A549 (cell line): ENCODE results near the gene DTX3L.

Source experiments
- CTCF ChIP-seq: fragments of >200 bp; sonication (Bioruptor Twin); formaldehyde crosslinking; IDR thresholded peaks from 3 replicates; pipeline ENCODE4 v1.5.1; 2016
- EP300 ChIP-seq, 2 experiments: fragments of >200 bp; sonication (Bioruptor Twin); formaldehyde crosslinking; IDR thresholded peaks; 2 replicates in 1 of 2; 3 replicates in 1 of 2; pipeline ENCODE4 v1.6.1; 2016 to 2017
- HDAC2 ChIP-seq: fragments of 200-600 bp; sonication (generic); IDR thresholded peaks from 2 replicates; pipeline ENCODE4 v1.6.1; 2016
- HMGXB4 ChIP-seq: fragments of 250-450 bp; sonication (Bioruptor Pico); IDR thresholded peaks from 2 replicates; pipeline ENCODE4 v1.5.0; 2021; ENCODE audit warnings: mild to moderate bottlenecking, moderate library complexity, borderline replicate concordance
- NFE2L2 ChIP-seq: fragments of 150-350 bp; conservative IDR thresholded peaks from 2 replicates; pipeline ENCODE4 v1.6.1; 2014; ENCODE audit warnings: low read length
- POLR2A ChIP-seq: IDR thresholded peaks from 2 replicates; pipeline ENCODE4 v1.6.1; 2012; ENCODE audit warnings: mild to moderate bottlenecking, low read length
- USF2 ChIP-seq: fragments of 450-650 bp; IDR thresholded peaks from 2 replicates; pipeline ENCODE4 v1.6.1; 2014; ENCODE audit warnings: antibody characterized with exemption

- TF ChIP-seq POLR2A = no peak
- no peak for TF ChIP-seq CTCF
- no peak for TF ChIP-seq NFE2L2
- no peak for TF ChIP-seq EP300 (IDR thresholded peaks at IDR 0.05)
- no peak for TF ChIP-seq HMGXB4 (CRISPR knock-in tag)
- TF ChIP-seq USF2 = no peak
- no peak for TF ChIP-seq HDAC2
These were observed 56.3 kb downstream of the DTX3L start for GRCh38 chr3:122620399-122620798.
